Hepatocyte (in vitro differentiated cells): Measurements from ENCODE around the gene SCTR. TPM values are rescaled to one million over a fixed set of nuclear protein-coding genes. Genes with fewer than 3 reads are reported as not detected.

ENCODE experiments used
- DNase-seq: peaks from one replicate; pipeline ENCODE4 v3.0.0-alpha.2; 2016; ENCODE audit warnings: low spot score
- H2AFZ ChIP-seq: fragments of 200-600 bp; sonication (generic); 2 replicates; pipeline ENCODE4 v1.6.0; 2016; ENCODE audit warnings: antibody characterized with exemption, mild to moderate bottlenecking
- H3K27ac ChIP-seq: fragments of 200-600 bp; sonication (generic); 2 replicates; pipeline ENCODE4 v1.5.1; 2016; ENCODE audit warnings: mild to moderate bottlenecking
- H3K27me3 ChIP-seq: fragments of 200-600 bp; sonication (generic); 2 replicates; pipeline ENCODE4 v1.6.1; 2016
- H3K36me3 ChIP-seq: fragments of 200-600 bp; sonication (generic); replicated peaks from 2 replicates; pipeline ENCODE4 v1.5.1; 2016; ENCODE audit warnings: low read depth; ENCODE audit not compliant: insufficient read depth
- H3K4me1 ChIP-seq: fragments of 200-600 bp; sonication (generic); 2 replicates; pipeline ENCODE4 v1.5.1; 2016; ENCODE audit warnings: mild to moderate bottlenecking, moderate library complexity; ENCODE audit not compliant: insufficient read depth
- H3K4me2 ChIP-seq: fragments of 200-600 bp; sonication (generic); 2 replicates; pipeline ENCODE4 v1.6.0; 2016
- H3K4me3 ChIP-seq: fragments of 200-600 bp; sonication (generic); 2 replicates; pipeline ENCODE4 v1.5.1; 2016; ENCODE audit warnings: mild to moderate bottlenecking
- H3K79me2 ChIP-seq: fragments of 200-600 bp; sonication (generic); 2 replicates; pipeline ENCODE4 v1.6.0; 2017; ENCODE audit warnings: mild to moderate bottlenecking
- H3K9me2 ChIP-seq: fragments of 200-600 bp; sonication (generic); replicated peaks from 2 replicates; pipeline ENCODE4 v1.6.0; 2017; ENCODE audit warnings: mild to moderate bottlenecking; ENCODE audit not compliant: insufficient read depth
- H3K9me3 ChIP-seq: fragments of 200-600 bp; sonication (generic); 2 replicates; pipeline ENCODE4 v1.5.1; 2016; ENCODE audit warnings: low read depth, mild to moderate bottlenecking
- H4K20me1 ChIP-seq: fragments of 200-600 bp; sonication (generic); 2 replicates; pipeline ENCODE4 v1.6.0; 2016; ENCODE audit warnings: mild to moderate bottlenecking; ENCODE audit not compliant: insufficient read depth, poor library complexity, severe bottlenecking
- CTCF ChIP-seq: fragments of 200-600 bp; sonication (generic); IDR thresholded peaks from 2 replicates; pipeline ENCODE4 v1.5.1; 2016; ENCODE audit warnings: antibody characterized with exemption, mild to moderate bottlenecking; ENCODE audit not compliant: poor library complexity
- EZH2 ChIP-seq: fragments of 200-600 bp; sonication (generic); IDR thresholded peaks from 2 replicates; pipeline ENCODE4 v1.6.1; 2016; ENCODE audit warnings: antibody characterized with exemption, mild to moderate bottlenecking, borderline replicate concordance
- EZH2phosphoT487 ChIP-seq: fragments of 200-600 bp; sonication (generic); IDR thresholded peaks from one replicate; pipeline ENCODE4 v1.6.1; 2018; ENCODE audit warnings: antibody characterized with exemption, mild to moderate bottlenecking, low read depth, moderate library complexity; ENCODE audit not compliant: unreplicated experiment, severe bottlenecking
- WGBS: methylation state at CpG from one replicate; pipeline ENCODE4 v1.1.6; 2016; ENCODE audit warnings: low lambda C conversion rate; ENCODE audit errors: missing lambda C conversion rate; 5-methylcytosine and 5-hydroxymethylcytosine counted together
- polyA plus RNA-seq: library from polyadenylated mRNA; unstranded; fragments of >200 nt; fragmentation: Nextera tagmentation; extraction: Ambion mirVana; gene quantifications from 2 replicates; pipeline ENCODE4 v1.2.1, GENCODE V29; 2016
- total RNA-seq: library from RNA; depleted of rRNA; stranded (reverse); fragments of >200 nt; gene quantifications from 2 replicates; pipeline ENCODE4 v1.2.3, GENCODE V29; 2014

SCTR gene
- total and polyA plus RNA-seq, 2 experiments from 2014 or later: 1.7 to 4.3 TPM

DNA sequence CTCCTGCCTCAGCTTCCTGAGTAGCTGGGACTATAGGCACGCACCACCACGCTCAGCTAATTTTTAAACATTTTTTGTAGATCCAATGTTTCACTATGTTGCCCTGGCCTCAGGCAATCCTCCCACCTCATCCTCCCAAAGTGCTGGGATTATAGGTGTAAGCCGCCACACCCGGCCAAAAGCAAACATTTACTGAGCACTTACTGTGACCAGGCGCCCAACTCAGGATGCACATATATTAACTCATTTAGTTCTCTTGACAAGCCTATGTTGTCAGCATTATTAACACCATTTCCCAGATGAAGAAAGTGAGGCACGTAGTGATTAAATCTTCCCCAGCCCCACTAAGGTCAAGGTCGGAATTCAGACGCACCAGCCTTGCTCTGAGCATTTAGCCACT lies 51.5 kb downstream of the SCTR start:
- no peak for DNase-seq
- H3K9me2 ChIP-seq: no peaks in the 10 kb centered on the region
- no peak overlapping the region for H3K4me2 ChIP-seq
- no peaks in the 10 kb centered on the region for H3K79me2 ChIP-seq
- H3K4me3 ChIP-seq: no peak overlapping the region
- no peak overlapping the region for H3K27ac ChIP-seq
- no peak overlapping the region for H2AFZ ChIP-seq
- H3K9me3 ChIP-seq: no peaks in the 10 kb centered on the region
- H4K20me1 ChIP-seq: no peaks in the 10 kb centered on the region
- 75% methylated on average over 8 of the region's 8 CpGs for WGBS
- no peaks in the 10 kb centered on the region for H3K27me3 ChIP-seq
- no peaks in the 10 kb centered on the region for H3K4me1 ChIP-seq
- no peak for TF ChIP-seq EZH2phosphoT487
- TF ChIP-seq EZH2: no peak
- no peak for TF ChIP-seq CTCF
- H3K36me3 ChIP-seq: no peaks in the 10 kb centered on the region

GRCh38 chr2:119469661-119470297 lies 54.5 kb downstream of the SCTR start:
- Histone ChIP-seq H3K36me3 (no peaks in the 10 kb centered on the region), H3K4me3 (no peak overlapping the region), H3K4me2 (no peak overlapping the region), H3K27me3 (no peaks in the 10 kb centered on the region), H4K20me1 (no peaks in the 10 kb centered on the region), H3K79me2 (no peaks in the 10 kb centered on the region), H3K4me1 (no peaks in the 10 kb centered on the region), H3K27ac (no peak overlapping the region), H2AFZ (no peak overlapping the region), H3K9me3 (no peaks in the 10 kb centered on the region), H3K9me2 (no peaks in the 10 kb centered on the region)
- TF ChIP-seq EZH2phosphoT487: no peak
- TF ChIP-seq CTCF: no peak
- no peak for TF ChIP-seq EZH2
- DNase-seq: no peak
- WGBS: 23% methylated on average over 2 of the region's 2 CpGs

DNA sequence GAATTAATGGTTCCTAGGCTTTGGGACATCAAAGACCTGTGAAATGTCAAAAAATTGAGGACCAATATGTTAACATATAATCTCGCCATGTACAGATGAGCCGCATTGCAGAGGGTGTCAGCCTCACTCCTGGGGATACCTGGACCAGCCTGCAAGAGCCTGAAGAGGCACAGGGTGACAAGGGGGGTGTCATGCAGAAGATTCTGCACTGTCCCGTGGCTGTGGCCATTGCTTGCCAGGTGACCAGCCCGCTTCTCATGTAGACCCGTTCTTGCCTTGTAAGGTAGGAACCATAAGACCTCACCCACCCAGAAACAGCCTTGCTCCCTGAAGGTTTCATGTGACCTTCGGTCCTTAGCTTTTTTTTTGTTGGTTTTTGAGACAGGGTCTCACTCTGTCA lies 55.2 kb downstream of the SCTR start:
- Histone ChIP-seq H3K79me2 (no peaks in the 10 kb centered on the region), H3K27ac (no peak overlapping the region), H3K9me2 (no peaks in the 10 kb centered on the region), H3K27me3 (no peaks in the 10 kb centered on the region), H3K4me3 (no peak overlapping the region), H4K20me1 (no peaks in the 10 kb centered on the region), H3K36me3 (no peaks in the 10 kb centered on the region), H3K4me2 (no peak overlapping the region), H3K9me3 (no peaks in the 10 kb centered on the region), H3K4me1 (no peaks in the 10 kb centered on the region), H2AFZ (no peak overlapping the region)
- no peak for DNase-seq
- 89% methylated on average over 6 of the region's 6 CpGs for WGBS
- TF ChIP-seq EZH2phosphoT487 (no peak), CTCF (no peak), EZH2 (no peak)
